ENCODE data around the gene SIRPB2. TPM values are rescaled to one million over a fixed set of nuclear protein-coding genes. Genes with fewer than 3 reads are reported as not detected.
A peak's percentile ranks its signal among the peaks of the same experiment; 100 is the strongest.

The SIRPB2 gene
- total RNA-seq, 1 experiment from 2014 or later = not detected

DNA sequence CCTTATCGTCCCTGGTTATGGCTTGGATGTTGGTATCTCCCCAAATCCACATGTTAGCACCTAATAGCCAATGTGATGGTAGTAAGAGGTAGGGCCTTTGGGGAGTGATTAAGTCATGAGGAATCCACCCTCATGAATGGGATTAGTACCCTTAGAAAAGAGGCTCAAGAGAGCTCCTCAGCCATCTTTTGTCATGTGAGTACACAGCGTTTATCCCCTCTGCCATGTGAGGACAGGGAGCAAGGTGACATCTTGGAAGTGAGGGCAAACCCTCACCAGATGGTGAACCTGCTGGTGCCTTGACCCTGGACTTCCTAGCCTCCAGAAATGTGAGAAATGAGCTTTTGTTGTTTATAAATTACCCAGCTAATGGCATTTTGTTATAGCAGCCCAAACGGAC lies 16.1 kb upstream of the SIRPB2 start:
- H3K4me1 Mint-ChIP-seq = peaks cover 8 to 12% of the 10 kb centered on the region in 2 experiments
- H3K4me3 Mint-ChIP-seq = no peak overlapping the region
- Histone ChIP-seq H3K14ac (ENCODE audit: insufficient read depth, low read length) (no peak overlapping the region), H2AK5ac (ENCODE audit: insufficient read length, low read length) (no peak overlapping the region), H3K27me3 (ENCODE audit: insufficient read depth, low read length) (no peaks in the 10 kb centered on the region), H2BK5ac (ENCODE audit: insufficient read length, low read length) (no peak overlapping the region), H2AFZ (ENCODE audit: low read length) (no peak overlapping the region), H3T11ph (ENCODE audit: low read length) (no peak overlapping the region), H2BK20ac (ENCODE audit: low read depth, low read length, poor library complexity, severe bottlenecking) (no peak overlapping the region), H3K9ac (ENCODE audit: extremely low read depth, insufficient read length, low read length) (no peak overlapping the region), H3K79me2 (ENCODE audit: insufficient read depth, low read length) (no peaks in the 10 kb centered on the region), H3K9me3 (ENCODE audit: control insufficient read depth, low read depth, low read length) (no peaks in the 10 kb centered on the region), H4K8ac (replicated peaks; ENCODE audit: insufficient read length, low read depth, low read length) (no peak overlapping the region), H3K18ac (ENCODE audit: insufficient read length, low read depth, low read length) (no peak overlapping the region), H3K23ac (ENCODE audit: insufficient read length, low read depth, low read length) (no peak overlapping the region), H3K4me1 (ENCODE audit: insufficient read depth, low read length) (no peaks in the 10 kb centered on the region), H3K27ac (ENCODE audit: insufficient read length, low read depth, low read length) (no peak overlapping the region), H3K4me2 (ENCODE audit: insufficient read depth, insufficient read length, low read length) (no peak overlapping the region), H2BK12ac (ENCODE audit: insufficient read length, low read depth, low read length) (no peak overlapping the region), H4K91ac (ENCODE audit: insufficient read length, low read depth, low read length) (no peak overlapping the region), H3K56ac (ENCODE audit: insufficient read length, low read depth, low read length) (no peak overlapping the region), H4K5ac (ENCODE audit: insufficient read length, low read depth, low read length) (no peak overlapping the region), H3K79me1 (ENCODE audit: insufficient read depth, low read depth, low read length, poor library complexity, severe bottlenecking) (no peaks in the 10 kb centered on the region), H2BK120ac (ENCODE audit: low read depth, low read length, poor library complexity, severe bottlenecking) (no peak overlapping the region), H3K23me2 (ENCODE audit: insufficient read length, low read depth, low read length, poor library complexity, severe bottlenecking) (no peaks in the 10 kb centered on the region), H2BK15ac (ENCODE audit: low read depth, low read length) (no peak overlapping the region), H4K20me1 (ENCODE audit: control insufficient read depth, insufficient read depth, insufficient read length) (no peaks in the 10 kb centered on the region), H3K4ac (ENCODE audit: low read depth, low read length) (no peak overlapping the region)
- H3K27me3 Mint-ChIP-seq (ENCODE audit: low read depth) = peaks cover 27% of the 10 kb centered on the region
- TF ChIP-seq, protein P1, sequence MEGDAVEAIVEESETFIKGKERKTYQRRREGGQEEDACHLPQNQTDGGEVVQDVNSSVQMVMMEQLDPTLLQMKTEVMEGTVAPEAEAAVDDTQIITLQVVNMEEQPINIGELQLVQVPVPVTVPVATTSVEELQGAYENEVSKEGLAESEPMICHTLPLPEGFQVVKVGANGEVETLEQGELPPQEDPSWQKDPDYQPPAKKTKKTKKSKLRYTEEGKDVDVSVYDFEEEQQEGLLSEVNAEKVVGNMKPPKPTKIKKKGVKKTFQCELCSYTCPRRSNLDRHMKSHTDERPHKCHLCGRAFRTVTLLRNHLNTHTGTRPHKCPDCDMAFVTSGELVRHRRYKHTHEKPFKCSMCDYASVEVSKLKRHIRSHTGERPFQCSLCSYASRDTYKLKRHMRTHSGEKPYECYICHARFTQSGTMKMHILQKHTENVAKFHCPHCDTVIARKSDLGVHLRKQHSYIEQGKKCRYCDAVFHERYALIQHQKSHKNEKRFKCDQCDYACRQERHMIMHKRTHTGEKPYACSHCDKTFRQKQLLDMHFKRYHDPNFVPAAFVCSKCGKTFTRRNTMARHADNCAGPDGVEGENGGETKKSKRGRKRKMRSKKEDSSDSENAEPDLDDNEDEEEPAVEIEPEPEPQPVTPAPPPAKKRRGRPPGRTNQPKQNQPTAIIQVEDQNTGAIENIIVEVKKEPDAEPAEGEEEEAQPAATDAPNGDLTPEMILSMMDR (conservative IDR thresholded peaks at IDR 0.05) = no peak
- H3K9me3 Mint-ChIP-seq = peaks cover 9 to 10% of the 10 kb centered on the region in 2 experiments
- H3K27ac Mint-ChIP-seq = peak overlapping the region in 1 of 3 experiments; percentile 55; a peak in 1 of 7 replicates
- DNase-seq = no peak
- peaks cover 0 to 10% (median 3%) of the 10 kb centered on the region in 3 experiments; a peak in 3 of 7 replicates for H3K36me3 Mint-ChIP-seq (ENCODE audit: insufficient read depth in 1 of 3, low read depth in 3 of 3)
- WGBS (ENCODE audit: extremely low coverage, insufficient read length, low lambda C conversion rate) = no CpG with 5 or more reads among the region's 3 CpGs
